ENCODE data around the gene OR4K14. TPM values are rescaled to one million over a fixed set of nuclear protein-coding genes. Genes with fewer than 3 reads are reported as not detected.

Gene OR4K14, protein sequence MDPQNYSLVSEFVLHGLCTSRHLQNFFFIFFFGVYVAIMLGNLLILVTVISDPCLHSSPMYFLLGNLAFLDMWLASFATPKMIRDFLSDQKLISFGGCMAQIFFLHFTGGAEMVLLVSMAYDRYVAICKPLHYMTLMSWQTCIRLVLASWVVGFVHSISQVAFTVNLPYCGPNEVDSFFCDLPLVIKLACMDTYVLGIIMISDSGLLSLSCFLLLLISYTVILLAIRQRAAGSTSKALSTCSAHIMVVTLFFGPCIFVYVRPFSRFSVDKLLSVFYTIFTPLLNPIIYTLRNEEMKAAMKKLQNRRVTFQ
- not detected for total RNA-seq
- not detected for polyA plus RNA-seq
- long read RNA-seq, donor 1 = 0 reads
- long read RNA-seq, donor 2 = 0 reads
- long read RNA-seq, donor 3 = 0 reads
- long read RNA-seq, donor 4 = 0 reads
- long read RNA-seq, donor 5 = 0 reads
- long read RNA-seq, donor 6 = 0 reads
- long read RNA-seq, donor 7 = 0 reads
- long read RNA-seq, donor 8 = 0 reads
- long read RNA-seq, donor 9 = 0 reads
- long read RNA-seq, donor 10 = 0 reads

GRCh38 chr14:20019257-20019865 lies at the start of gene OR4K14:
Gene OR4K14 (minus strand): TSS chr14:20019307. CDS start chr14:20015193, 4,114 bp downstream.
- no peaks in the 10 kb centered on the region for H3K36me3 ChIP-seq (ENCODE audit: control insufficient read depth in 2 of 2, insufficient read depth in 2 of 2, low read length in 1 of 2)
- DNase-seq (ENCODE audit: low read depth in 6 of 9, low spot score in 9 of 9) = no peak
- 80% methylated on average over 2 of the region's 2 CpGs for WGBS
- no peaks in the 10 kb centered on the region for H3K4me1 ChIP-seq (ENCODE audit: control insufficient read depth in 2 of 2, insufficient read depth in 2 of 2, low read length in 2 of 2)
- no peak within 1 kb of the TSS for H3K27ac ChIP-seq (ENCODE audit: low read depth in 1 of 2, low read length in 1 of 2)
- no peaks in the 10 kb centered on the region for H3K27me3 ChIP-seq (ENCODE audit: control insufficient read depth in 2 of 2, insufficient read depth in 1 of 2, low read length in 1 of 2)
- no peak within 1 kb of the TSS for H3K4me3 ChIP-seq (ENCODE audit: low read length in 2 of 2)
- no peaks in the 10 kb centered on the region for H3K9me3 ChIP-seq (ENCODE audit: control insufficient read depth in 2 of 2, insufficient read depth in 1 of 2, low read length in 1 of 2)

GRCh38 chr14:20059745-20060144 lies 40.6 kb upstream of the OR4K14 start, which contains the start of gene OR4L1:
Gene OR4L1 (plus strand): TSS chr14:20060045. CDS start chr14:20060045, 0 bp downstream.
- H3K4me1 ChIP-seq (ENCODE audit: control insufficient read depth in 2 of 2, insufficient read depth in 2 of 2, low read length in 2 of 2) = no peaks in the 10 kb centered on the region
- H3K27me3 ChIP-seq (ENCODE audit: control insufficient read depth in 2 of 2, insufficient read depth in 1 of 2, low read length in 1 of 2) = no peaks in the 10 kb centered on the region
- DNase-seq (ENCODE audit: low read depth in 6 of 9, low spot score in 9 of 9) = no peak
- H3K36me3 ChIP-seq (ENCODE audit: control insufficient read depth in 2 of 2, insufficient read depth in 2 of 2, low read length in 1 of 2) = no peaks in the 10 kb centered on the region
- H3K27ac ChIP-seq (ENCODE audit: low read depth in 1 of 2, low read length in 1 of 2) = no peak within 1 kb of the TSS
- no peak within 1 kb of the TSS for H3K4me3 ChIP-seq (ENCODE audit: low read length in 2 of 2)
- WGBS = 77% methylated on average over 2 of the region's 2 CpGs
- peaks cover 0 to 14% of the 10 kb centered on the region in 2 donors for H3K9me3 ChIP-seq (ENCODE audit: control insufficient read depth in 2 of 2, insufficient read depth in 1 of 2, low read length in 1 of 2)

GRCh38 chr14:20048202-20048601 lies 29.1 kb upstream of the OR4K14 start:
- WGBS = 87% methylated on average over 1 of the region's 1 CpG
- H3K9me3 ChIP-seq (ENCODE audit: control insufficient read depth in 2 of 2, insufficient read depth in 1 of 2, low read length in 1 of 2) = peaks cover 0 to 10% of the 10 kb centered on the region in 2 donors
- H3K4me3 ChIP-seq (ENCODE audit: low read length in 2 of 2) = no peak overlapping the region
- no peaks in the 10 kb centered on the region for H3K4me1 ChIP-seq (ENCODE audit: control insufficient read depth in 2 of 2, insufficient read depth in 2 of 2, low read length in 2 of 2)
- H3K27me3 ChIP-seq (ENCODE audit: control insufficient read depth in 2 of 2, insufficient read depth in 1 of 2, low read length in 1 of 2) = no peaks in the 10 kb centered on the region
- no peaks in the 10 kb centered on the region for H3K36me3 ChIP-seq (ENCODE audit: control insufficient read depth in 2 of 2, insufficient read depth in 2 of 2, low read length in 1 of 2)
- H3K27ac ChIP-seq (ENCODE audit: low read depth in 1 of 2, low read length in 1 of 2) = no peak overlapping the region
- no peak for DNase-seq (ENCODE audit: low read depth in 6 of 9, low spot score in 9 of 9)

GRCh38 chr14:20044243-20044642 lies 25.1 kb upstream of the OR4K14 start:
- H3K9me3 ChIP-seq (ENCODE audit: control insufficient read depth in 2 of 2, insufficient read depth in 1 of 2, low read length in 1 of 2) = peaks cover 0 to 14% of the 10 kb centered on the region in 2 donors
- no peaks in the 10 kb centered on the region for H3K36me3 ChIP-seq (ENCODE audit: control insufficient read depth in 2 of 2, insufficient read depth in 2 of 2, low read length in 1 of 2)
- H3K4me1 ChIP-seq (ENCODE audit: control insufficient read depth in 2 of 2, insufficient read depth in 2 of 2, low read length in 2 of 2) = no peaks in the 10 kb centered on the region
- H3K27ac ChIP-seq (ENCODE audit: low read depth in 1 of 2, low read length in 1 of 2) = no peak overlapping the region
- no peaks in the 10 kb centered on the region for H3K27me3 ChIP-seq (ENCODE audit: control insufficient read depth in 2 of 2, insufficient read depth in 1 of 2, low read length in 1 of 2)
- 76% methylated on average over 5 of the region's 5 CpGs for WGBS
- no peak for DNase-seq (ENCODE audit: low read depth in 6 of 9, low spot score in 9 of 9)
- H3K4me3 ChIP-seq (ENCODE audit: low read length in 2 of 2) = no peak overlapping the region

DNA sequence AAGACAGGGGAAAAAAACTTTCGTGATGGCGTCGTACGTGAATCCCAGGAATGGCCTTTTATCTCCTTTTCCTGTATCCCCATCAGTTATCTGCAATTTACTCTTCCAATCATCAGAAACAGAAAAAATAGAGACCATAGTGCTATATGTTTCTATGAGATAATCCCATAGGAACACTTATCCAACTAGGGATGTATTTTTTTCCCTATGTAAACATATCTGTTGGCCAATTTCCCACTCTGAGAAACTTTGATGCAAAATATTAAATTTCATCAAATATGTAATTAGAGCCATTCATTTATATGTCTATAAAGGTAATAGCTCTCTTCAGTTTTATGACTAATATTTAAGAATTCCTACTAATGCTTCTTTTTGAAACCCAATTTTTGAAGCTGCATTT lies 16.8 kb upstream of the OR4K14 start, which contains the start of gene OR4K13:
TSS of gene OR4K13 (minus strand) at position 101 of the 400 bp plus-strand sequence. CDS start 1,280 bp downstream, outside the sequence.
- Histone ChIP-seq H3K27ac (ENCODE audit: low read depth in 1 of 2, low read length in 1 of 2) (no peak within 1 kb of the TSS), H3K9me3 (ENCODE audit: control insufficient read depth in 2 of 2, insufficient read depth in 1 of 2, low read length in 1 of 2) (peaks cover 0 to 2% of the 10 kb centered on the region in 2 donors), H3K27me3 (ENCODE audit: control insufficient read depth in 2 of 2, insufficient read depth in 1 of 2, low read length in 1 of 2) (no peaks in the 10 kb centered on the region), H3K4me1 (ENCODE audit: control insufficient read depth in 2 of 2, insufficient read depth in 2 of 2, low read length in 2 of 2) (no peaks in the 10 kb centered on the region), H3K4me3 (ENCODE audit: low read length in 2 of 2) (no peak within 1 kb of the TSS), H3K36me3 (ENCODE audit: control insufficient read depth in 2 of 2, insufficient read depth in 2 of 2, low read length in 1 of 2) (no peaks in the 10 kb centered on the region)
- DNase-seq (ENCODE audit: low read depth in 6 of 9, low spot score in 9 of 9) = no peak
- WGBS = 97% methylated on average over 4 of the region's 4 CpGs

GRCh38 chr14:20035449-20035848 lies 16.3 kb upstream of the OR4K14 start:
- no peaks in the 10 kb centered on the region for H3K27me3 ChIP-seq (ENCODE audit: control insufficient read depth in 2 of 2, insufficient read depth in 1 of 2, low read length in 1 of 2)
- DNase-seq (ENCODE audit: low read depth in 6 of 9, low spot score in 9 of 9) = no peak
- 64% methylated on average over 3 of the region's 3 CpGs for WGBS
- H3K36me3 ChIP-seq (ENCODE audit: control insufficient read depth in 2 of 2, insufficient read depth in 2 of 2, low read length in 1 of 2) = no peaks in the 10 kb centered on the region
- H3K27ac ChIP-seq (ENCODE audit: low read depth in 1 of 2, low read length in 1 of 2) = no peak overlapping the region
- no peaks in the 10 kb centered on the region for H3K4me1 ChIP-seq (ENCODE audit: control insufficient read depth in 2 of 2, insufficient read depth in 2 of 2, low read length in 2 of 2)
- H3K9me3 ChIP-seq (ENCODE audit: control insufficient read depth in 2 of 2, insufficient read depth in 1 of 2, low read length in 1 of 2) = peaks cover 0 to 5% of the 10 kb centered on the region in 2 donors
- H3K4me3 ChIP-seq (ENCODE audit: low read length in 2 of 2) = no peak overlapping the region

DNA sequence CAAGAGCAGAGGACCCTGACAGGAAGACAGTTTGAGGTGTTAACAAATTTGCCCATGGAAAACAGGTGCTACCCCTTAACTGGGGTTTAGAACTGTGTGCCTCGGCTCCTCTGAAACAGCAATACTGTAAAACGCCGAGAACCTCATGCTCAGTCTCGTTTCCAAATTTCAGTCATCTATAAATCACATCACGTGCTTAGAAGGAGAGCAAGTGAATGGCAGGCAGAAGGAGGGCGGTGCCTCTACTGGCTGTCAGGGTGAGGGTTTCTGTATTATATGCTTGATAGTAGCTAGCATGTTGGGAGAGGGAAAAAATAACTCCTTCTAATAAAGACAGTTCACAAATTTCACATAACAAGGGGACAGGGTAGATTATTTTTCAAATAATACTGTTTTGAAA lies 12.0 kb upstream of the OR4K14 start:
- Histone ChIP-seq H3K27me3 (ENCODE audit: control insufficient read depth in 2 of 2, insufficient read depth in 1 of 2, low read length in 1 of 2) (no peaks in the 10 kb centered on the region), H3K4me3 (ENCODE audit: low read length in 2 of 2) (no peak overlapping the region), H3K4me1 (ENCODE audit: control insufficient read depth in 2 of 2, insufficient read depth in 2 of 2, low read length in 2 of 2) (no peaks in the 10 kb centered on the region), H3K36me3 (ENCODE audit: control insufficient read depth in 2 of 2, insufficient read depth in 2 of 2, low read length in 1 of 2) (no peaks in the 10 kb centered on the region), H3K27ac (ENCODE audit: low read depth in 1 of 2, low read length in 1 of 2) (no peak overlapping the region), H3K9me3 (ENCODE audit: control insufficient read depth in 2 of 2, insufficient read depth in 1 of 2, low read length in 1 of 2) (peaks cover 0 to 5% of the 10 kb centered on the region in 2 donors)
- WGBS = 84% methylated on average over 6 of the region's 6 CpGs
- no peak for DNase-seq (ENCODE audit: low read depth in 6 of 9, low spot score in 9 of 9)

DNA sequence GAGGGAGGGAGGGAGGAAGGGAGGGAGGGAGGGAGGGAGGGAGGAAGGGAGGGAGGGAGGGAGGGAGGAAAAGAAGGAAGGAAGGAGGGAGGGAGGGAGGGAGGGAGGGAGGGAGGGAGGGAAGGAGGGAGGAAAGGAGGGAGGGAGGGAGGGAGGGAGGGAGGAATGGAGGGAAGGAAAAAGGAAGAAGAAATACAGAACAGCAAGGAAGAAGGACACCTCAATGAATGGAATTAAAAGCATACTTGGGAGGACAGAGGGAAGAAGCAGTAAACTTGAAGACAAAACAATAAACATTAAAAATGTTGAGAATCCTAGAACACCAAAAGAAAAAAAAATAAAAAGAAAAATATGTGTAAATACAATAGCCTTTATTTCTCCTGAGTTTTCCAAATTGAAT lies 11.0 kb downstream of the OR4K14 start:
- Histone ChIP-seq H3K9me3 (ENCODE audit: control insufficient read depth in 2 of 2, insufficient read depth in 1 of 2, low read length in 1 of 2) (no peaks in the 10 kb centered on the region), H3K4me1 (ENCODE audit: control insufficient read depth in 2 of 2, insufficient read depth in 2 of 2, low read length in 2 of 2) (no peaks in the 10 kb centered on the region)
- DNase-seq (ENCODE audit: low read depth in 6 of 9, low spot score in 9 of 9) = no peak

GRCh38 chr14:20002319-20002718 lies 16.8 kb downstream of the OR4K14 start:
- no peaks in the 10 kb centered on the region for H3K27me3 ChIP-seq (ENCODE audit: control insufficient read depth in 2 of 2, insufficient read depth in 1 of 2, low read length in 1 of 2)
- no peak for DNase-seq (ENCODE audit: low read depth in 6 of 9, low spot score in 9 of 9)
- 83% methylated on average over 7 of the region's 7 CpGs for WGBS
- no peak overlapping the region for H3K27ac ChIP-seq (ENCODE audit: low read depth in 1 of 2, low read length in 1 of 2)
- H3K4me3 ChIP-seq (ENCODE audit: low read length in 2 of 2) = no peak overlapping the region
- no peaks in the 10 kb centered on the region for H3K4me1 ChIP-seq (ENCODE audit: control insufficient read depth in 2 of 2, insufficient read depth in 2 of 2, low read length in 2 of 2)
- no peaks in the 10 kb centered on the region for H3K36me3 ChIP-seq (ENCODE audit: control insufficient read depth in 2 of 2, insufficient read depth in 2 of 2, low read length in 1 of 2)
- no peaks in the 10 kb centered on the region for H3K9me3 ChIP-seq (ENCODE audit: control insufficient read depth in 2 of 2, insufficient read depth in 1 of 2, low read length in 1 of 2)

More for the DNA sequence above, 11.0 kb downstream of the OR4K14 start:
- Histone ChIP-seq H3K36me3 (ENCODE audit: control insufficient read depth in 2 of 2, insufficient read depth in 2 of 2, low read length in 1 of 2) (no peaks in the 10 kb centered on the region), H3K27me3 (ENCODE audit: control insufficient read depth in 2 of 2, insufficient read depth in 1 of 2, low read length in 1 of 2) (no peaks in the 10 kb centered on the region), H3K4me3 (ENCODE audit: low read length in 2 of 2) (no peak overlapping the region), H3K27ac (ENCODE audit: low read depth in 1 of 2, low read length in 1 of 2) (no peak overlapping the region)
